ENCODE data around the gene HNRNPF. TPM values are rescaled to one million over a fixed set of nuclear protein-coding genes. Genes with fewer than 3 reads are reported as not detected.

HNRNPF gene
- polyA plus RNA-seq, 1 donor (not counting 4 experiments of a cell fraction or from before 2014, with no cell fraction given), result 238 TPM

DNA sequence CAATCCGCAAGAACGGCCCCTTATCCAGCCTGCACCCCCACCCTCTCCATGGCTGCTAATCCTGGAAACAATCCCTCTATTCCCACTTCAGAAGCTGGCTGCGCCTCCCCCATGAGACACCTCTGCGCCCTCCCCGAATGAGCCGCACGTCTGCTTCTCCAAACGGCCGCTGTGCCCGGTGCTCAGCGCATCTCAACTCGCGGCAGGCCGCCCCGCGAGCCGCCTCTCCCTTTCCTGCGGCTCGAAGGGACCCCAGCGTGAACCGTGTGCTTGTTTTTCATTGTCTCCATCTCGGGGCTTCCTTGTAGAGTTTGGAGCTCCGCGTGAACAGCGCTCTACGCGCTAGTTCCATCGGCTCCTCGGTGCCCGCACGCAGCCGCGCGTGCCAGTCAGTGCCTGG, 58.3 kb downstream of the HNRNPF start:
- no peak for DNase-seq (ENCODE audit: low read depth, low spot score)
- no peaks in the 10 kb centered on the region for H3K9me3 ChIP-seq (ENCODE audit: control insufficient read depth, low read depth, low read length)
- H3K36me3 ChIP-seq (ENCODE audit: control insufficient read depth in 2 of 2, extremely low read depth in 1 of 2, insufficient read depth in 2 of 2, low read length in 2 of 2), result no peaks in the 10 kb centered on the region
- H3K4me2 ChIP-seq (ENCODE audit: control insufficient read depth, extremely low read depth, insufficient read depth, low read depth, low read length), result peak overlapping the region; percentile 39
- H3K27ac ChIP-seq (ENCODE audit: control insufficient read depth, insufficient read depth, low read length), result no peak overlapping the region
- H2AFZ ChIP-seq (ENCODE audit: control insufficient read depth, low read length), result peak overlapping the region; percentile 44
- H3K9ac ChIP-seq (ENCODE audit: control insufficient read depth, extremely low read depth, insufficient read depth, low read length), result no peak overlapping the region
- H3K27me3 ChIP-seq (ENCODE audit: control insufficient read depth, extremely low read depth, insufficient read depth, low read length), result no peaks in the 10 kb centered on the region
- no peaks in the 10 kb centered on the region for H3K9me1 ChIP-seq (ENCODE audit: control insufficient read depth, extremely low read depth, insufficient read depth, low read length)
- H3K4me3 ChIP-seq (ENCODE audit: control insufficient read depth in 2 of 3, extremely low read depth in 1 of 3, insufficient read depth in 2 of 3, low read depth in 1 of 3, low read length in 3 of 3), result peak overlapping the region in 1 of 3 experiments; percentile 20
- H4K20me1 ChIP-seq (ENCODE audit: control insufficient read depth, extremely low read depth, insufficient read depth, low read length), result no peaks in the 10 kb centered on the region
- no peak for FAIRE-seq
- dilution Hi-C loops (cut with MboI; ENCODE audit: extremely low pct_ligation_motif_present, low sequenced_read_pairs), result no loop called here
- TF ChIP-seq EZH2 (IDR thresholded peaks at IDR 0.05; ENCODE audit: low read length), result no peak
- TF ChIP-seq, protein P1, sequence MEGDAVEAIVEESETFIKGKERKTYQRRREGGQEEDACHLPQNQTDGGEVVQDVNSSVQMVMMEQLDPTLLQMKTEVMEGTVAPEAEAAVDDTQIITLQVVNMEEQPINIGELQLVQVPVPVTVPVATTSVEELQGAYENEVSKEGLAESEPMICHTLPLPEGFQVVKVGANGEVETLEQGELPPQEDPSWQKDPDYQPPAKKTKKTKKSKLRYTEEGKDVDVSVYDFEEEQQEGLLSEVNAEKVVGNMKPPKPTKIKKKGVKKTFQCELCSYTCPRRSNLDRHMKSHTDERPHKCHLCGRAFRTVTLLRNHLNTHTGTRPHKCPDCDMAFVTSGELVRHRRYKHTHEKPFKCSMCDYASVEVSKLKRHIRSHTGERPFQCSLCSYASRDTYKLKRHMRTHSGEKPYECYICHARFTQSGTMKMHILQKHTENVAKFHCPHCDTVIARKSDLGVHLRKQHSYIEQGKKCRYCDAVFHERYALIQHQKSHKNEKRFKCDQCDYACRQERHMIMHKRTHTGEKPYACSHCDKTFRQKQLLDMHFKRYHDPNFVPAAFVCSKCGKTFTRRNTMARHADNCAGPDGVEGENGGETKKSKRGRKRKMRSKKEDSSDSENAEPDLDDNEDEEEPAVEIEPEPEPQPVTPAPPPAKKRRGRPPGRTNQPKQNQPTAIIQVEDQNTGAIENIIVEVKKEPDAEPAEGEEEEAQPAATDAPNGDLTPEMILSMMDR (optimal IDR thresholded peaks at IDR 0.05 in 1 of 3, IDR thresholded peaks at IDR 0.05 in 1 of 3, conservative IDR thresholded peaks at IDR 0.05 in 1 of 3; ENCODE audit: extremely low read depth in 1 of 3, insufficient read depth in 2 of 3, low read length in 3 of 3), result no peak
- peaks cover 30% of the 10 kb centered on the region for H3K4me1 ChIP-seq (ENCODE audit: control insufficient read depth, extremely low read depth, insufficient read depth, low read length)
- H3K79me2 ChIP-seq (ENCODE audit: control insufficient read depth, insufficient read depth, low read length), result no peaks in the 10 kb centered on the region

DNA sequence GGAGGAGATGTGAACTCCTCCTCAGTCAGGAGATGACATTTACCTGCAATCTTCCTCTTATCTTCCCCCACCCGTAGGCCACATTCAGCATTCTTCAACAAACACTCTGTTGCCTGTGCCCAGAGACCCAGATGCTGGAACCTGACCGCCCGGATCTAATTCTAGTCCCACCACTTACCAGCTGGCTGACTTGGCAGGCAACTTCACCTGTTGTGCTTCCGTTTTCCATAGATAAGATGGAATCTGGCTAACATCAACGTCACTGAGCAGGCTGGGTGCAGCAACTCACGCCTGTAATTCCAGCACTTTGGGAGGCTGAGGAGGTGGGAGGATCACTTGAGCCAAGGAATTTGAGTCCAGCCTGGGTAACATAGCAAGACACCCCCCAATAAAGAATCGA, 58.8 kb downstream of the HNRNPF start:
- no peak overlapping the region for H2AFZ ChIP-seq (ENCODE audit: control insufficient read depth, low read length)
- no peak for TF ChIP-seq EZH2 (IDR thresholded peaks at IDR 0.05; ENCODE audit: low read length)
- TF ChIP-seq, protein P1 (optimal IDR thresholded peaks at IDR 0.05 in 1 of 3, IDR thresholded peaks at IDR 0.05 in 1 of 3, conservative IDR thresholded peaks at IDR 0.05 in 1 of 3; ENCODE audit: extremely low read depth in 1 of 3, insufficient read depth in 2 of 3, low read length in 3 of 3), result no peak
- FAIRE-seq (no peak), DNase-seq (ENCODE audit: low read depth, low spot score) (no peak)
- no peaks in the 10 kb centered on the region for H3K9me1 ChIP-seq (ENCODE audit: control insufficient read depth, extremely low read depth, insufficient read depth, low read length)
- dilution Hi-C loops (cut with MboI; ENCODE audit: extremely low pct_ligation_motif_present, low sequenced_read_pairs), result no loop called here
- H3K4me3 ChIP-seq (ENCODE audit: control insufficient read depth in 2 of 3, extremely low read depth in 1 of 3, insufficient read depth in 2 of 3, low read depth in 1 of 3, low read length in 3 of 3), result no peak overlapping the region
- H3K36me3 ChIP-seq (ENCODE audit: control insufficient read depth in 2 of 2, extremely low read depth in 1 of 2, insufficient read depth in 2 of 2, low read length in 2 of 2), result no peaks in the 10 kb centered on the region
- H3K4me2 ChIP-seq (ENCODE audit: control insufficient read depth, extremely low read depth, insufficient read depth, low read depth, low read length), result no peak overlapping the region
- H3K9ac ChIP-seq (ENCODE audit: control insufficient read depth, extremely low read depth, insufficient read depth, low read length), result no peak overlapping the region
- no peaks in the 10 kb centered on the region for H3K79me2 ChIP-seq (ENCODE audit: control insufficient read depth, insufficient read depth, low read length)
- no peaks in the 10 kb centered on the region for H4K20me1 ChIP-seq (ENCODE audit: control insufficient read depth, extremely low read depth, insufficient read depth, low read length)
- peaks cover 24% of the 10 kb centered on the region for H3K4me1 ChIP-seq (ENCODE audit: control insufficient read depth, extremely low read depth, insufficient read depth, low read length)
- no peaks in the 10 kb centered on the region for H3K27me3 ChIP-seq (ENCODE audit: control insufficient read depth, extremely low read depth, insufficient read depth, low read length)
- no peaks in the 10 kb centered on the region for H3K9me3 ChIP-seq (ENCODE audit: control insufficient read depth, low read depth, low read length)
- no peak overlapping the region for H3K27ac ChIP-seq (ENCODE audit: control insufficient read depth, insufficient read depth, low read length)

Measured in keratinocyte (primary cell).